BJ (cell line): ENCODE data around the gene FAM241A. TPM values are rescaled to one million over a fixed set of nuclear protein-coding genes. Genes with fewer than 3 reads are reported as not detected.

Experiments used
- CTCF ChIA-PET: fragments of 350-600 bp; formaldehyde crosslinking; extraction: SDS; loops from one replicate; lab custom pipeline; 2021; ENCODE audit warnings: antibody characterized with exemption, inconsistent platforms; lab: Yijun Ruan, JAX
- POLR2A ChIA-PET: fragments of 300-600 bp; sonication (Branson Sonifier 250); formaldehyde crosslinking; extraction: SDS; loops from one replicate; lab custom pipeline; 2021; ENCODE audit warnings: antibody characterized with exemption; lab: Charles Lee
- DNase-seq: peaks from one replicate; pipeline ENCODE4 v3.0.0-alpha.2; 2011; ENCODE audit warnings: low read depth
- H3K27me3 ChIP-seq: 2 replicates; pipeline ENCODE4 v1.6.0; 2011; ENCODE audit warnings: low read length; ENCODE audit not compliant: control insufficient read depth, insufficient read depth
- H3K36me3 ChIP-seq: 2 replicates; pipeline ENCODE4 v1.5.1; 2011; ENCODE audit warnings: low read length; ENCODE audit not compliant: control insufficient read depth, insufficient read depth
- H3K4me3 ChIP-seq: 2 replicates; pipeline ENCODE4 v1.5.1; 2011; ENCODE audit warnings: low read depth, mild to moderate bottlenecking, control low read depth, low read length
- polyA plus RNA-seq: library from polyadenylated mRNA; depleted of rRNA; stranded (reverse); fragments of >200 nt; gene quantifications from 2 replicates; pipeline ENCODE4 v1.2.3, GENCODE V29; 2011
- TF ChIP-seq, protein P1 (sequence below): IDR thresholded peaks from 2 replicates; pipeline ENCODE4 v1.5.1; 2011; ENCODE audit warnings: low read depth, mild to moderate bottlenecking, control low read depth, inconsistent platforms, low read length, moderate library complexity; ENCODE audit not compliant: insufficient read depth

Gene FAM241A
- polyA plus RNA-seq, 1 experiment = 0.45 TPM

DNA sequence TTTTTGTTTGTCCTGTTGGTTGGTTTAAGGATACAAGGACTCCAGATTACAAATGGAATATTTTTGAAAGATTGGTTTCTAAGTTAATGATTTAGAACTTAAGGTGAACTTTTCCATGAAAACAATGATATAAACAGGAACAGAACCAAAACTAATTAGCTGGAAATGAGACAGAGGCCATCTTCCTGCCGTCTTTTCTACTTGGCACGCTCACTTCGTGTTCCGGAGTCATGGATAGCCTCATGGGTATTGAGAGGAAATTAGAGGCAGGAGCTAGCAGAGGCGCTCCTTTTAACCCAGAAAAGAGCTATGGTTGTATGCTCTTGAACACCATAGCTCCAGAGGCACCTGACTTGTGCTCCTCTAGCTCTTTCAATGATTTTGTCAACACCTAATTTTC is 2.4 kb downstream of the FAM241A start:
- no peaks in the 10 kb centered on the region for H3K36me3 ChIP-seq
- TF ChIP-seq, protein P1, sequence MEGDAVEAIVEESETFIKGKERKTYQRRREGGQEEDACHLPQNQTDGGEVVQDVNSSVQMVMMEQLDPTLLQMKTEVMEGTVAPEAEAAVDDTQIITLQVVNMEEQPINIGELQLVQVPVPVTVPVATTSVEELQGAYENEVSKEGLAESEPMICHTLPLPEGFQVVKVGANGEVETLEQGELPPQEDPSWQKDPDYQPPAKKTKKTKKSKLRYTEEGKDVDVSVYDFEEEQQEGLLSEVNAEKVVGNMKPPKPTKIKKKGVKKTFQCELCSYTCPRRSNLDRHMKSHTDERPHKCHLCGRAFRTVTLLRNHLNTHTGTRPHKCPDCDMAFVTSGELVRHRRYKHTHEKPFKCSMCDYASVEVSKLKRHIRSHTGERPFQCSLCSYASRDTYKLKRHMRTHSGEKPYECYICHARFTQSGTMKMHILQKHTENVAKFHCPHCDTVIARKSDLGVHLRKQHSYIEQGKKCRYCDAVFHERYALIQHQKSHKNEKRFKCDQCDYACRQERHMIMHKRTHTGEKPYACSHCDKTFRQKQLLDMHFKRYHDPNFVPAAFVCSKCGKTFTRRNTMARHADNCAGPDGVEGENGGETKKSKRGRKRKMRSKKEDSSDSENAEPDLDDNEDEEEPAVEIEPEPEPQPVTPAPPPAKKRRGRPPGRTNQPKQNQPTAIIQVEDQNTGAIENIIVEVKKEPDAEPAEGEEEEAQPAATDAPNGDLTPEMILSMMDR = no peak
- CTCF ChIA-PET = interaction anchor here (0.6 kb wide), 1 partner anchor 62 kb away, joined by 3 read pairs; no protein-coding TSS in a partner anchor
- no peaks in the 10 kb centered on the region for H3K27me3 ChIP-seq
- POLR2A ChIA-PET = no interaction called here
- H3K4me3 ChIP-seq = no peak overlapping the region
- no peak for DNase-seq

DNA sequence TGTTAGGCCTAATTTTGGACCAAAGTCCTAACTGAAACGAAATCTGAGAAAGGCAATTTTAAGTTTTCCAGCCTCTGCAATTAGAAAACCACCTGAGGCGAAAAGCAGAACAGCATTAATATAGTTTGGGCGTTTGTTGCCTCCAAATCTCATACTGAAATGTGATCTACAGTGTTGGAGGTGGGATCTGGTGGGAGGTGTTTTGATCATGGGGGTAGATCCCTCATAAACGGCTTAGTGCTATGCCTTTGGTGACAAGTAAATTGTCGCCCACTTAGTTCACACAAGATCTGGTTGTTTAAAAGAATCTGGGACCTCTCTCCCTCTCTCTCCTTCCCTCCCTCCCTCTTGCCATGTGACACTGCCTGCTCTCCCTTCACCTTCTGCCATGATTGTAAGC is 5.7 kb downstream of the FAM241A start:
- Histone ChIP-seq H3K4me3 (no peak overlapping the region), H3K27me3 (no peaks in the 10 kb centered on the region), H3K36me3 (no peaks in the 10 kb centered on the region)
- DNase-seq = no peak
- TF ChIP-seq, protein P1 = no peak
- ChIA-PET CTCF (no interaction called here), POLR2A (no interaction called here)

DNA sequence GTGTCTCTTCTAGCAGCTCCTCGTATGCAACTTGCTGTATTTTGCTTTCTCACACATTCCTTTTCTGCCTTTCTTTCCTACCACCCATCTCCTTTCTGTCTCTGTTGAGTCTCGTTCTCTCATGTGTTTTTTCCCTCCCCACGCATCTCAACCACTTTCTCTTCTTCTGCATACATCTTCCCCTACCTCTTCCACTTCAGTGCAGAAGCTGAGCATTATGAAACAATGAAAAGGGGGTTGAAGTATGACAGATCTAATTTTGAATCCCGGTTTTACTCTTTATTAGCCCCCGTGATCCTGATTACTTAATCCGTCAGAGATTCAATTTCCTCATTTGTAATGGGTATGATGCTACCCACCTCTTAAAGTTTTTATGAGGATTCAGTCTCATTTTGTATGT is 7.3 kb downstream of the FAM241A start:
- H3K4me3 ChIP-seq = no peak overlapping the region
- TF ChIP-seq, protein P1 = no peak
- no peaks in the 10 kb centered on the region for H3K36me3 ChIP-seq
- no peaks in the 10 kb centered on the region for H3K27me3 ChIP-seq
- POLR2A ChIA-PET = no interaction called here
- DNase-seq = no peak
- CTCF ChIA-PET = no interaction called here

DNA sequence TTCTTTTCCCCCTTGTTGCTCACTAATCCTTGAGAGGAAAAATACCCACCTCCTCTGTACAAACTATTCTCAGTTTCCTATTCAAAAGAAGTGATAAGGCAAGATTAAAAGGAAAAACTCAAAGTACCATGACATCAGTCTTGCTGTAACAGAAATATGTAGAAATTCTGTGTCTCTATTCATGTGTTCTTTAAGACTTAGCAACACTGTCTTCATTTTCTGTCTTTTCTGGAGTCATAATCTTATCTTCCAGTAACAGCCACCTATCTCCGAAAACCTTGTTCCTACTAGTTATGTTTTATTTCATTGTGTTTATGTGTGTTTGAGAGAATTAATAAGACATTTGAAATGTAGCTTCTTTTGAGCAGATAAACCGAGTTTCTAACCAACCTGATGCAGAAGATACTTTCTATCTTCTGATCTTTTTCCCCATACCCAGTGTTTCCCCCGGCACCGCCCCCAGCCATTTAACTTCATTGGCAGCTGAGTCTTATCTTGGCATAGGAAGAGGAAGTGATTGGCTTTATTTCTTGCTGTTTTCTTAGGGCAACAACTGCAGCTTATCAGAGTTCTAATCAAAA is 8.0 kb downstream of the FAM241A start:
- Histone ChIP-seq H3K27me3 (no peaks in the 10 kb centered on the region), H3K36me3 (no peaks in the 10 kb centered on the region), H3K4me3 (no peak overlapping the region)
- no peak for DNase-seq
- ChIA-PET POLR2A (no interaction called here), CTCF (no interaction called here)
- TF ChIP-seq, protein P1 = no peak

DNA sequence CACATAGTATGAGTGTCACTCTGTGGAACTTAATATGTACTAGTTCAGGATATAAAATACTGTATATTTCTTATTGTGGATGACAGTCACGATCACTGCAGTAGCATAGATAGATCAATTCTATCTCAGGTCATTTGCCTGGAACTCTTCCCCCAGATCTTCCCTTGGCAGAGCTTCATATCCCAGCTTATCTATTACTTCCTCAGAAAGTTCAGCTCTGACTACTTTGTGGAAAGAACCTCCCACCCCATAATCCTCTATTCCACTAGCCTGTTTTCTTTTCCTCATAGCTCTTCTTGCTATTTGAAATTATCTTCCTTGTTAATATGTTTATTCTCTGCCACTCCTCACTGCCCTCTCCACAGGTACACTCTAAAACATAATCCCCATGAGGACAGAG is 10.9 kb downstream of the FAM241A start:
- Histone ChIP-seq H3K36me3 (no peaks in the 10 kb centered on the region), H3K27me3 (no peaks in the 10 kb centered on the region), H3K4me3 (no peak overlapping the region)
- TF ChIP-seq, protein P1 = no peak
- ChIA-PET CTCF (no interaction called here), POLR2A (no interaction called here)
- no peak for DNase-seq
